Stimulated activated CD8-positive, alpha-beta memory T cell treated with anti-CD3 and anti-CD28 coated beads, Interleukin-15, amount 100 ng/mL, for 24 hours (primary cell): ENCODE measurements around the gene DNAH17.

ENCODE experiments used
- DNase-seq: peaks from one replicate; pipeline ENCODE4 v3.0.0-alpha.2; 2020; ENCODE audit warnings: low read depth

Gene DNAH17

DNA sequence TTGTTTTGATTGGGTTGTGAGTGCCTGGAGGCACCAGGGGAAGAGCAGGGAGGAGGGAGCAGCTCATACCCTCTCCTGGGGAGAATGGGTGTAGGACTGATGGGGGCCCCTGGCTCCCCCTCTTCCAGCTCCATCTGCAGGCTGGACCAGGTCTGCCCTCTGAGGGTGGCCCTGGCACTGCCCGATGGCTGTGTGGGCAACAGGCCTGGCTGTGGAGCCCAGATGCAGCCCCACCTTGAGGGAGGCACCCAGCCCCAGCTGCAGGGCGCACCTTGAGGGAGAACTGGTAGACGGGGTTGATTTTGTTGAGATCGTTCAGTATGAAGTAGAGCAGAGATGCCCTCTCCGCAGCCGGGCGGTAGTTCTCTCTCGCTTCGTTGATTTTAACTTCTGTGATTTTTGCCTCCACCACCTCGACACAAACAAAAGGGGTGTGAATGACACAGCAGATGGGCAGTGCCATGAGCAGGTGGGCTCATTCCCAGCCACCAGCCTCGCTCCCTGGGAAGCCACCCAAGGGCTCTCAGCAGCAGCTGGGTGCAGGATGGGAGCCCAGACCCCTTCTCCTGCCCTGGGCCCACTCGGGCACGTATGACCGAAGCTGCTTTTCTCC, 127.1 kb downstream of the DNAH17 start:
- DNase-seq, result no peak

DNA sequence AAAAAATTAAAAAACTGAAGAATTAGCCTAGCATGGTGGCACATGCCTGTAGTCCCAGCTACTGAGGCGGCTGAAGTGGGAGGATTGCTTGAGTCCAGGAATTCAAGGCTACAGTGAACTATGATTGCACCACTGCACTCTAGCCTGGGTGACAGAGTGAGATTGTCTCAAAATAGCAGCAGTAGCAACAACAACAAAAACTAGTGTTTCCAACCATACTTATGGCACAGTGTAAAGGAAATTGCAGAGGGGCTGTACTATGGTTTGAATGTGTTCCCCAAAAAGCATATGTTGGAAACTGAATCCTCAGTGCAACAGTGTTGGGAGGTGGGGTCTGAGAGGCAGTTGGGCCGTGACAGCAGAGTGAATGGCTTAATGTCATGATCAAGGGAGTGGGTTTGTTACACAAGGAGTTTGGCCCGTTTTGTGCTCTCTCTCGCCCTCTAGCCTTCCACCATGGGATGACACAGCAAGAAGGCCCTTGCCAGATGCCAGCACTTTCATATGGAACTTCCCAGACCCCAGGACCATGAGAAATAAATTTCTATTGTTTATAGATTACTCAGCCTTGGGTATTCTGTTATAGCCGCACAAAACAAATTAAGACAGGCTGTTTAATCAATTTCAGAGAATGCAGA, 128.7 kb downstream of the DNAH17 start:
- DNase-seq, result no peak

DNA sequence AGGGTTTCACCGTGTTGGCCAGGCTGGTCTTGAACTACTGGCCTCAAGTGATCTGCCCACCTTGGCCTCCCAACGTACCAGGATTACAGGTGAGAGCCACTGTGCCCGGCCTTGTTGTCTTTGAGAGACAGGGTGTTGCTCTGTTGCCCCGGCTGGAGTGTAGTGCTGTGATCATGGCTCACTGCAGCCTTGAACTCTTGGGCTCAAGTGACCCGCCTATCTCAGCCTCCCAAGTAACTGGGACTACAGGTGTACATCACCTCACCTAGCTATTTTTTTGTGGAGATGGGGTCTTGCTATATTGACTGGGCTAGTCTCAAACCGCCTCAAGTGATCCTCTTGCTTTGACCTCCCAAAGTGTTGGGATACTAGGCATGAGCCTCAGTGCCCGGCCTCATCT, 130.4 kb downstream of the DNAH17 start:
- no peak for DNase-seq

DNA sequence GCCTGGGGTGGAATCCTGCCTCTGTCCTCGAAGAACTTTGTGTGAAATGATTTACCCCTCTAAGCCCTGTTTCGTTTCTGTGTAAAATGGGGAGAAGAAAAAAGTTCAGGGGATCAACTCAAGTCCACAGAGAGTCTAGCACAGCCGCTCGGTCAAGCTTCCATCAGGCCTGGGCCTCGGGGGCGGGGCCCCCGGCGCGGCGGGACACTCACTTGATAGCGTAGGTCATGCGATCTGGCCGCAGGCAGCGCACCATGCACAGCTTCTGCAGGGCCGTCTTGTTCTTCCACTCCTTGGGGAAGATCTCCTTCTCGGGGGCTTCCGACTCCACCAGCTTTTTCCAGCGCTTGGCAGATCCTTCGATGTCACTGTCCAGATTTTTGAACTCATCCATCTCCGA, 132.8 kb downstream of the DNAH17 start:
- no peak for DNase-seq

DNA sequence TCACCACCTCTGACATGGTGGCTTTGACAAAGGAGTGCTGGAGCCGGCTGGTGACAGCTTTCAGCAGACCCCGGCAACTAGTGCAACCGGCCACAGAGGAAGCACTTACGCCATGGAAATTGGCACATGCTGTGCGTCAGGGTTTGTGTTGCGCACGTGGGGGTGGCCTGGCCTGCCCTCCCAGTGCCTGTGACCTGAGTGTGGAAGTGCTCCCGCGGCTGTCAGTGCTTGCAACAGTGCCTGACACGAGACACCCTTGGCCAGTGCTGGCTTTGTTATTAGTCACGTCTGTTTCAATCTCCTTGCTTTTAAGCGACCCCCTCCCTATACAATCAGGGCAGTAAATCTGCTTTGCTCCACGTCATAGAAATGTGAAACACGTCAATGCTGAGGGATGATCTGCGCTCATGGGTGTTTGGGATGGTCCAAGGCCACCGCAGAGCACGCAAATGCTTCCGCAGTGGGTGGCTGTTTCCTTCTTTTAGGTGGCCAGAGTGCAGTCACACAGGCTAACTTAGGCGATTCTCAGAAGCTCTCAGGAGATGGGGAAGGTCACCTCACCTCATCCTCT, 134.5 kb downstream of the DNAH17 start:
- no peak for DNase-seq

DNA sequence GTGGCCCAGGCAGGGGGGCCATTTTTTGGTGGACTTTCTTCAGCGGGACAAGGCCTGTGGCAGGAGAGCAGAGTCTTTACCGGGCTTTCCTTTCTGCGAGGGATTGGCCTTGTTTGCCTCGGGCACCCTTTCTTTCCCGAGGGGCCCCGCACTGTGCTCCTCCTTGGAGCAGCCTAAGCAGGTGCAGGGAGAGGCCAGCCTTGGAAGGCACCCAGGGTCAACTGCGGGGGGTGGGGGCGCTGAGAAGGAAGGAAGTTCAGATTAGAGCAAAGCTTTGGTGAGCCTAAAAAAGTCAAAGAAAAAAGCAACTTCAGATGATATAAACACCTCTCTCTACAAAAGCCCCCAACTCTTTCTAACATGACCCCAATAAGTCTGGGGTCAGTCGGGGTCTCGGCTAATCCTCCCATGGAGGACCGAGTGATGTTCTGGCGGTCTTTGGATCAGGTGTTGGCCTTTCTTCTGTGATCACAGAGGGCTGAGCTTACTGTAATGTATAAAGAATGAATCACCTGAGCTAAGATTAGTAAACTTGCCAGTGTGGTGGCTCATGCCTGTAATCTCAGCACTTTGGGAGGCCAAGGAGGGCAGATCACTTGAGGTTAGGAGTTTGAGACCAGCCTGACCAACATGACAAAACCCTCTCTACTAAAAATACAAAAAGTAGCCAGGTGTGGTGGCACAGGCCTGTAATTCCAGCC, 135.8 kb downstream of the DNAH17 start:
- DNase-seq, result no peak

DNA sequence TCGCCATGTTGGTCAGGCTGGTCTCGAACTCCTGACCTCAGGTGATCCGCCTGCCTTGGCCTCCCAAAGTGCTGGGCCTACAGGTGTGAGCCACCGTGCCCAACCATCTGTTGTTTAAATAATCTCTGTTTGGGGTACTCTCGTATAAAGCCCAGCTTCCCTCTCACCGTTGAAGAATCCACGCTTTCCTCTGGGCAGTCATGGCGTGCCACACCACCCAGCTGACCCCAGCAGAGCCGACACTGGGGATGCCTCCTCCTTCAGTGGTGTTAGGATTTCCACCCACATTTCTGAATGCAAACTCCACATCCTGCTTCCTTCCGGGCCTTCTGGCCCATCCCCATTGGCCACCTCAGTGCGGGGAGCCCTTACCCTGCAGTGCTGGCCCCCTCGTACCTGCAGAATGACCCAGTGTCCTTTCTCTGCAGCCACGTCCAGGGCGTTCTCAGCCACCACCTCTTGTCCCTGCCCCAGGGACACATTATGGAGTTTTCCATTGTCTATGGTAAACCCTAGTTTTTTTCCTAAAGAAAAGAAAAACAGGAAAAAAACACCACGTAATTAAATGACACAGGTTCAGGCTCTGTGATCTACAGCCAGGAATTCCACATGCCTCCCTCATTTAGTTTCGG, 138.4 kb downstream of the DNAH17 start:
- DNase-seq, result no peak

DNA sequence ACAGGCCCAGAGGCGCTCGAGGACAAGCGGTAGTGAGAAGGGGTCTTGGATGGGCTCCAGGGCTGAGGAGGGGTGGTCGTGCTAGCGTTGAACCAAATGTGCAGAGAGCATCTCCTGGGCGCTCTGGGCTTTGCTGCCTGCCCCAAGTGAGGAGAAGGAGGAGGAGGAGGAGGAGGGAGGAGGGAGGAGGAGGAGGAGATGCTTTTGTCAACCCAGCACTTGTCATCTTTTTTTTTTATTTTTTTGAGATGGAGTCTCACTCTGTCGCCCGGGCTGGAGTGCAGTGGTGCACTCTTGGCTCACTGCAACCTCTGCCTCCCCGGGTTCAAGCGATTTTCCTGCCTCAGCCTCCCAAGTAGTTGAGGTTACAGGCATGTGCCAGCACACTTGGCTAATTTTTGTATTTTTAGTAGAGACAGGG, 138.9 kb downstream of the DNAH17 start:
- no peak for DNase-seq

DNA sequence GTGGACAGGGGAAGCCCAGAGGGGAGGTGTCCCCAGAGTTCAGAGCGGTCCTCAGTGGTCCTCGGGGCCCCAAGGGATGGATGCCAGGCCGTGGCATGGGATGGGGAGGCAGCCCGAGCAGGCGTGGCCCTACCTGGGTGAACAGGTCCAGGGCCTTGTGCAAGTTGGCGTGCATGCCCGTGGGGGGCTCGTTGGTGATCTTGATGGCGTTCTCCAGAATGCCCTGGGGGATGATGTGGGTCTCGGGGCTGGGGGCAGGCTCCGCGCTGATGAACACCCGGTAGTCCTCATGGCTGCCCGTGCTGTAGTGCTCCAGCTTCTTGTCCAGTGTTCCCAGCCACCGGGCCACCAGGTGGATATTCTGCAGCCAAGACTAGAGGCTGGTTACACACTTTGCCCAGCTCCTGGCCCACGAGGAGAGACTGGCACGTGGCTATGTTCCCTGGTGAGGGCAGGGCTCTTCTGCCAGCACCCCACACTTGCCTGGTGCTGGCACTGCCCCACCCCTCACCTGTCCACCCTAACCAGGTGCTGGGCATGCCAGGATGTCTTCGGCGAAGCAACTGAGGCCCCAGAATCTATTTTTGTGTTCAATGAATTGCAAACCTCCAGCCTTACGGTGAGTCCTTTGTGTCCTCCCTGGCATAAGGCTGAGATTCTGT, 139.6 kb downstream of the DNAH17 start:
- DNase-seq, result no peak

DNA sequence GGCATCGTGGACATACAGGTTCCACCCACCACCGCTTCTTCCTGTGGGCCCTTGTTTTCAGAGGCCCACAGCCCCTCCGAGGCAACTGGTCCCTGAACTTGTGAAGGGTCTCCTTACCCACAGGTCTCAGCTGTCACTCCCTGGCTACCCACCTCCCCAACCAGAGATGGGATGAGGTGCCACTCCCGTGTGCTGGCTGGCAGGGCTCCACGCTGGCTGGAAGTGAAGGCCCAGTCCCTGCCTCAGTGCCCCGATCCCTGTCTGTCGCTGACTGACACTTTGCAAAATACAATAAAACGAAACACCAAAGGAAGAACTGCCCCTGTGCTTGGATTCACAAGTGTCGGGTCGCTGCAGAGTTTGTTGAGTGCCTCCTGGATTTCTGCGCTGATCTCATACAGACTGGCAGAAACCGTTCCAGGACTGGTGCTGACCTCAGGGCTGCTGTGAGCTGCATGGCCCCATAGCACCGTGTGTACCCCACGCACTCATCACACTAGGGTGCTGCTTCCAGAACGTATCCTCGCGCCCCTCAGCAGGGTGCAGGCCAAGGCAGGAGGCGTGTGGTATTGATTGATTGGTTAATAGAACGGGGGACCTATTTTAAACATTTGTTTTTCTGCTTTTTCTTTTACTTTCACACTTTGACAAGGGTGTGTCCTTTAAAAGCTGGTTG, 141.7 kb downstream of the DNAH17 start:
- no peak for DNase-seq

DNA sequence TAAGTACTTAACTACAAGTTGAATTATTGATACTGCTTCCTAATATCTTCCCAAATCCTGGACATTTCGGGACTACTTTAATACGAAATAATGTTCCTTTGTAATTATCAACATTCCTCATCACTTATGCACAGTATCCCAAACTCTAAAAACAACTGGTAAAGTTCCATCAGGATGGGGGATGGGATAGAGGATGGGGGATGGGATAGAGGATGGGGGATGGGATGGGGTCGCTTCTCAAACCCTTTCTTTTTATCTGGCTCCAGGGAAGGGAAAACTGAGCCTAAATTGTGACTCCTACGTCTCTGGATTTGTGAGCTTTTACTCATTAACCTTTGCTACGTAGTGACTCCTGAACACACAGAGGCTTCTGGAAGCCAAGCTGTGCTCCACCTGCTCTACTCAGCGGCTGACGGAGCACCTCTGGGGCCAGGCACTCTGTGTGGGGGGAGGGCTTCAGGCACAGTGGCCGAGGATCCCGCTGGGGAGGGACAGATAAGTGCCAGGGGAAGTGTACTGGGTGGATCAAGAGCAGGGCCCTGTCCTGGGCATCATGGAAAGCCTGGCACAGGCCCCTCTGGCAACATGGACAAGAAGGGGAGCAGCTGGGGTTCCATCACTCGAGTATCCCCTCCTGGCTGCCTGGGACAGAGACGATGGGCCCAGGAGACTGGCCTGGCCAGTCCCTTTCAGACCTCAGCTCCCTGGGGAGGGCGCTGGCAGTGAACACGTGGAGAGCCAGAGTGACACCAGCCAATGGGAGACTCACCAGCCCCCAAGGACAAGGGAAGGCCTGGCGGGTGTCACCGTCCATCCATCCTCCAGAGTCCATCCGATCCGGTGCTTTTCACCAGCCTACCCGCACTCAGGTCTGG, 142.5 kb downstream of the DNAH17 start:
- DNase-seq, result no peak

DNA sequence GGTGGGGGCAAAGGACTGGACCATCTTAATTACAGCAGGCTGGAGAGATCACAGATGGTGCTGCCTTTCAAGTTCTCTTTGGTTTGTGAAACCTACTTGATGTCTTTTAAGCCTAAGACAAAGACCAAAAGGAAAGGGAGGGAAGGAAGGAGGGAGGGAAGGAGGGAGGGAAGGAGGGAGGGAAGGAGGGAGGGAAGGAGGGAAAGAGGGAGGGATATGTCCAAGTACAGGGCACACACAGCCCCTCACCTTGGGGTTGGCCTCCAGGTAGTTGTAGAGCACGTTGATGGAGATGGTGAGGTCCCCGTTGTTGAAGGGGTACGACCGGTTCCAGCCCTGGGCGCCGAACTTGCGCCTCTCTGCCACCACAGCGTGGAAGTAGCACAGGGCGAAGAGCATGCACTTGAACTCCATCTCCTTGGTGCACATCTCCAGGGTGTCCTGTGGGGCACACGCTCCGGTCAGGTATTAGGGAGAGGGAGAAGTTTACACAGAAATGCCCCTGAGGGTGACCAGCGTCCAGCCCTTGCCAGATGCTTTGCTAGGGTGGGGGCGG, 143.3 kb downstream of the DNAH17 start:
- DNase-seq, result no peak

DNA sequence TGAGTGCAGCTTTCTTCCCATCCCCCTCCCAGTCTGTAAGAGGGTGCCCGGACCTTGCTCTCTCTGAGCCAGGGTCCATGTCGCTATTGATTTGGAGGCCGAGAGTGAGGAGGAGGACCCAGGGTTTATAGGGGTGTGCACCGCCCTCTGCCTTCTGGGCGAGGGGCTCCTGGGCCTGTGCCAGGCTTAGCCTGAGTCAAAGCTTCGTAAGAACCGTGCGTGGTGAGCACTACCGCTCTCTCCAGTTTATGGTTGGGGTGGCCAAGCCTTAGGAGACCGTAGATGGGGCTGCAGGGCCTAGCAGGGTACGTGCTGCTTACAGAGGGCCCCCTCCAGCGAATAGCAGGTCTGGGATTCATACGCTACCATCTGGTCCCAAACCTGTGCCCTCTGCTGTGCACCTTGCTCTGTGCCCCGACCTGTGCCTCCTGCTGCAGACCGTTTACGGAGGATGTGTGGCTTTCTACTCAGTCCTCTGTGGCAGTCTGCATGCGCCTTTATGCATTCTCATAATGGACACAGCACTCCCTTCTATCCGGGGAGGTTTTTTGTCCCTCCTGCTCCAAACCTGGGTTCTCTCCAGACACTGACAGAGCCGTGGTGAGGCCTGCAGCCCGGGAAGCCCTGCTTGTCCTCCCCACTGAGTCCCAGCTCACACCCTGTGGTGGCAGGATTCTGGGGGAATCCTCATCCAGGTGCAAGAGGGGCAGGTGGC, 144.0 kb downstream of the DNAH17 start:
- DNase-seq, result no peak

DNA sequence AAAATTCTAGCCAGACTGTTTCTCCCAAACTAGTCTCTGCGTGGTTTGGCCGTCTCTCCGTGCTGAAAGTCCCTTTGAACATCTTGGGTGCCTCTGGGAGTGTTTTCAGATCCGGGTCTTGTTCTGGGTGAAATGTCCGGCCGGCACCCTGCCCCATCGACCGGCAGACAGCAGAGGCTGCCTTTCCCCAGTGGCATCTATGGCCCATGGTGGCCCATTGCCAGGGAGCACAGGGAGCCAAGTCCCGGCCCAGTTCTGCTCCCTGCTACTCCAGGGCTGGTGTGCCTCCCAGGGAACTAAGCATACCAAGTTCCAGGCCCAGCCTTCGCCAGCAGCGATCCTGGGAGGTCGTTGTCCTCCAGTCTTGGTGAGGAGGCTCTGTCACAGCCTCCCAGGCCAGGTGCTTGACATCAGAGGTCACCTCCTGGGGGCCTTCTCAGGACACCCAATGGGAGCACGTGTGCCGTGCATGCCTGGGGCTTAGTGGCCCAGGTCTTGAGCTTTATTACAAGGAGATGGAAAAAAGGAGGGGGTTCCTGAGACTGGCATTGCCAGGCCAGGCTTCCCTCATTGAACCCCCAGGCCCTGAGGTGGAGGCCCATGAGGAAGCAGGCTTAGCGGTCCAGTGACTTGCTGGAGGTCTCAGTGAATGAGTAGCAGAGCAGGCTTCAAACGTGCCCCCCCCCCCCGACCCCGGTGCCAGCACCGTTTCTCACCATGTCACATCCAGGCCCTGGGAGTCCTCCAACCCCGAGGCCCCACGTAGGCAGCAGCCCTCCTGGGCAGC, 144.8 kb downstream of the DNAH17 start:
- DNase-seq, result no peak

DNA sequence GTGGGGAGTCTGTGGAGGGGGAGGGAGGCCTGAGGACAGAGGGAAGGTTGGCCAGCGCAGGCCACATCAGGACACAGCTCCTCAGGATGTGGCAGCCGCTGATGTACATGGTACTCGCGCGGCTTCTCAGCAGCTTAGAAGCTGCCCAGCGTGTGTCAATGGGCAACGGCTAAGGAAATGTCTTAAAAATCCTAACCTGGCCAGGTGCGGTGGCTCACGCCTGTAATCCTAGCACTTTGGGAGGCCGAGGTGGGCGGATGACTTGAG, 145.6 kb downstream of the DNAH17 start:
- DNase-seq, result no peak

DNA sequence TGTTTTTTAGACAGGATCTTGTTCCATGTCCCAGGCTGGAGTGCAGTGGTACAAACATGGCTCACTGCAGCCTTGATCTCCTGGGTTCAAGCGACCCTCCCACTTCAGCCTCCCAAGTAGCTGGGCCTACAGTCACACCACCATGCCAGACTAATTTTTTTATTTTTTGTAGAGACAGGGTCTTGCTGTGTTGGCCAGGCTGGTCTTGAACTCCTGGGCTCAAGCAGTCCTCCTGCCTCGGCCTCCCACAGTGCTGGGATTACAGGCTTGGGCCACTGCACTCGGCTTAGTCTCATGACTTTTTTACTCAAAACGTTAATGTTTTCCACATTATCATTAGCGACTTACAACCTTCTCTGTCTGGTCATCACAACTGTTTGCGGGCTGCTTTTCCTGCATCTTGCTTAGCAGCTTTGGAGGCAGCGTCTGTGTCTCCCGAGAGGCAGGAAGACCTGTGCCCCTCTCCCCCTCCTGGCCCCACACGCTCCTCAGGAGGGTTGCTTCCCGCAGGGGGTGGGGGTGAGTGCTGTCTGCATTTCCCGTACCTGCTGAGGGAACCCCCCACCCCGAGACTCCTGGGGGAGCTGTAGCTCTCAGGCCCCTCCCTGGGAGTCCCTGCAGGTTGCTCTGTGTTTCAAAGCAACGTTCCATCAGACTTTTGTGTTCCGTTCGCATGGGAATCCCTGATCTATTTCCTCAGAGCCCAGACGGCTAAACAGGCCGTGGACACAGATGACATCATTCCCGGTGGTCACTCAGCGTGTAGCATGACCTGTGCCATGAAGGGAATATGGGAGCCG, 146.1 kb downstream of the DNAH17 start:
- DNase-seq, result no peak

DNA sequence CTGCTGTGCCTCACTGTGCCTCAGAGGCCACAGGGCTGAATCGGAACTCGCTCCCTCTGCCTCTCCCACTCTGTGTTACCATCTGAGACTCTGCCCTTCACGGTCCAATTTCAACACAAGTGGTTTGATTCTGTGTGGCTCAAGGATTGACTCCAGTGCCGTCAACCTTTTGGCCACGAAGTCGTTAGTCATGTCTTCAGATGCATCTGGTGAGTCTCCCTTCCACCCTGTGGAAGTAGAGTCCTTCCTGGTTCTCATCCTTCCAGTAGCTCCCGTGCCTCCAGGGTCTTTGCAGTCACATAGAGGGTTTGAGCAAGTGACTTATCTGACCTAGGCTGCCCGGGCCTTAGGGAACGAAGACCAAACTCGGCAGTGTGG, 147.6 kb downstream of the DNAH17 start:
- no peak for DNase-seq
